Lower lobe of right lung (tissue), 2 donors: ENCODE results near the gene LRRC73. TPM values are rescaled to one million over a fixed set of nuclear protein-coding genes. Genes with fewer than 3 reads are reported as not detected.
"Not testable (repeated sequence)": the region's sequence is repeated elsewhere in the genome, so short reads cannot be mapped to it uniquely, and the experiment has no call there.

Source experiments
- ATAC-seq, 2 donors: fragments of 200-7000 bp; cut with Tn5 transposase; one replicate each; pipeline ENCODE4 v1.9.1; 2020 to 2022; ENCODE audit warnings: mild to moderate bottlenecking in 2 of 2, moderate library complexity in 2 of 2
- DNase-seq: peaks from one replicate; pipeline ENCODE4 v3.0.0-alpha.2; 2020
- H3K27ac ChIP-seq: fragments of 200-600 bp; one replicate; pipeline ENCODE4 v1.8.0; 2022
- H3K27me3 ChIP-seq: fragments of 200-600 bp; one replicate; pipeline ENCODE4 v1.8.0; 2022; ENCODE audit warnings: low read depth
- H3K36me3 ChIP-seq: fragments of 200-600 bp; one replicate; pipeline ENCODE4 v1.8.0; 2022; ENCODE audit warnings: mild to moderate bottlenecking
- H3K4me1 ChIP-seq: fragments of 200-600 bp; one replicate; pipeline ENCODE4 v1.8.0; 2022
- H3K4me3 ChIP-seq: fragments of 200-600 bp; one replicate; pipeline ENCODE4 v1.8.0; 2022; ENCODE audit warnings: mild to moderate bottlenecking
- H3K9me3 ChIP-seq: fragments of 200-600 bp; one replicate; pipeline ENCODE4 v1.8.0; 2022
- CTCF ChIP-seq: fragments of 200-600 bp; IDR thresholded peaks from one replicate; pipeline ENCODE4 v1.8.0; 2022; ENCODE audit warnings: antibody characterized with exemption, mild to moderate bottlenecking
- intact Hi-C: fragments of 100-400 bp; cut with DNase I; formaldehyde crosslinking; loops from one replicate; pipeline ENCODE4 v1.11.0; 2022
- total RNA-seq: library from RNA; stranded (reverse); fragmentation: NEBNext Ultra II Directional; extraction: Animal tissue kit (Norgen Biotek cat#: 25700); gene quantifications from one replicate; pipeline ENCODE4 v1.2.1, GENCODE V29; 2021
- donor health status: DM: no; HTN: yes; CAD: no; lungs with severe emphysema.

The LRRC73 gene
- total RNA-seq, 1 donor from 2014 or later, result 1.6 TPM

- H3K27ac ChIP-seq, result no peak overlapping the region
- H3K27me3 ChIP-seq, result peaks cover 14% of the 10 kb centered on the region
- H3K9me3 ChIP-seq, result no peaks in the 10 kb centered on the region
- no peaks in the 10 kb centered on the region for H3K36me3 ChIP-seq
- H3K4me3 ChIP-seq, result no peak overlapping the region
- ATAC-seq, result no peak
- no peak for DNase-seq
- TF ChIP-seq CTCF, result no peak
- no peaks in the 10 kb centered on the region for H3K4me1 ChIP-seq
- intact Hi-C loops, result no loop called here
Measured at GRCh38 chr6:43469947-43470346, 40.2 kb downstream of the LRRC73 start.

- Histone ChIP-seq H3K9me3 (no peaks in the 10 kb centered on the region), H3K36me3 (no peaks in the 10 kb centered on the region), H3K4me3 (no peak overlapping the region), H3K27ac (no peak overlapping the region), H3K4me1 (no peaks in the 10 kb centered on the region), H3K27me3 (peaks cover 14% of the 10 kb centered on the region)
- intact Hi-C loops, result no loop called here
- TF ChIP-seq CTCF, result no peak
- ATAC-seq, result no peak
- DNase-seq, result no peak
Measured at GRCh38 chr6:43468748-43469681, 41.1 kb downstream of the LRRC73 start.

GRCh38 chr6:43468240-43468639, 41.9 kb downstream of the LRRC73 start:
- ATAC-seq (no peak), DNase-seq (no peak)
- no peak for TF ChIP-seq CTCF
- H3K27ac ChIP-seq, result no peak overlapping the region
- intact Hi-C loops, result no loop called here
- no peaks in the 10 kb centered on the region for H3K9me3 ChIP-seq
- H3K4me3 ChIP-seq, result no peak overlapping the region
- no peaks in the 10 kb centered on the region for H3K4me1 ChIP-seq
- no peaks in the 10 kb centered on the region for H3K36me3 ChIP-seq
- peaks cover 20% of the 10 kb centered on the region for H3K27me3 ChIP-seq

- no peak overlapping the region for H3K27ac ChIP-seq
- no peak for ATAC-seq
- H3K4me3 ChIP-seq, result no peak overlapping the region
- DNase-seq, result no peak
- no peaks in the 10 kb centered on the region for H3K4me1 ChIP-seq
- no peaks in the 10 kb centered on the region for H3K9me3 ChIP-seq
- intact Hi-C loops, result no loop called here
- H3K27me3 ChIP-seq, result peaks cover 25% of the 10 kb centered on the region
- H3K36me3 ChIP-seq, result no peaks in the 10 kb centered on the region
- TF ChIP-seq CTCF, result no peak
Measured at GRCh38 chr6:43467752-43468151, 42.4 kb downstream of the LRRC73 start.

- H3K36me3 ChIP-seq, H3K4me1 ChIP-seq, H3K9me3 ChIP-seq, intact Hi-C loops, H3K4me3 ChIP-seq, ATAC-seq, H3K27ac ChIP-seq, DNase-seq: not testable (repeated sequence)
- peaks cover 28% of the 10 kb centered on the region for H3K27me3 ChIP-seq
Measured at GRCh38 chr6:43467265-43467664, 42.9 kb downstream of the LRRC73 start.

GRCh38 chr6:43465948-43466347, 44.2 kb downstream of the LRRC73 start:
- DNase-seq (no peak), ATAC-seq (no peak)
- no peaks in the 10 kb centered on the region for H3K4me1 ChIP-seq
- peaks cover 31% of the 10 kb centered on the region for H3K27me3 ChIP-seq
- TF ChIP-seq CTCF, result no peak
- H3K9me3 ChIP-seq, result no peaks in the 10 kb centered on the region
- H3K4me3 ChIP-seq, result no peak overlapping the region
- H3K27ac ChIP-seq, result no peak overlapping the region
- intact Hi-C loops, result no loop called here
- H3K36me3 ChIP-seq, result no peaks in the 10 kb centered on the region
